HEK293 (cell line): ENCODE measurements around the gene GYPC.

Source experiments
- CTCF ChIA-PET: fragments of 350-600 bp; formaldehyde crosslinking; extraction: SDS; loops from one replicate; lab custom pipeline; 2021; ENCODE audit warnings: antibody characterized with exemption; lab: Yijun Ruan, JAX
- POLR2A ChIA-PET: fragments of 300-600 bp; formaldehyde crosslinking; extraction: SDS; loops from one replicate; lab custom pipeline; 2020; ENCODE audit warnings: antibody characterized with exemption, inconsistent platforms; lab: Yijun Ruan, JAX
- H3K27ac ChIP-seq: fragments of 200-500 bp; sonication (Bioruptor generic); 2 replicates; pipeline ENCODE4 v1.5.1; 2014; ENCODE audit warnings: low read depth, low read length, control low read depth, inconsistent platforms; ENCODE audit errors: extremely low read depth
- H3K36me3 ChIP-seq, 2 experiments: fragments of 200-500 bp in 1 of 2; sonication (Bioruptor generic) in 1 of 2; 1 replicate in 1 of 2; 2 replicates in 1 of 2; pipeline ENCODE4 v1.5.1; 2014 to 2017; ENCODE audit warnings: inconsistent platforms in 2 of 2, low read length in 2 of 2; ENCODE audit not compliant: control insufficient read depth in 2 of 2, insufficient read depth in 1 of 2
- H3K4me1 ChIP-seq: fragments of 200-500 bp; sonication (Bioruptor generic); 2 replicates; pipeline ENCODE4 v1.5.1; 2014; ENCODE audit warnings: mild to moderate bottlenecking, low read length, inconsistent platforms; ENCODE audit not compliant: control insufficient read depth, insufficient read depth
- H3K4me3 ChIP-seq: 2 replicates; pipeline ENCODE4 v1.5.1; 2011; ENCODE audit warnings: low read depth, mild to moderate bottlenecking, control low read depth, low read length, moderate library complexity
- H3K9me3 ChIP-seq: fragments of 200-500 bp; sonication (Bioruptor generic); 2 replicates; pipeline ENCODE4 v1.5.1; 2014; ENCODE audit warnings: low read depth, low read length, inconsistent platforms; ENCODE audit not compliant: control insufficient read depth, insufficient read depth
- GLI4 ChIP-seq: fragments of 450-650 bp; formaldehyde crosslinking; IDR thresholded peaks from 2 replicates; pipeline ENCODE4 v1.5.1; 2016; ENCODE audit warnings: missing biosample characterization, missing genetic modification characterization
- GLIS1 ChIP-seq: fragments of 450-650 bp; formaldehyde crosslinking; IDR thresholded peaks from 2 replicates; pipeline ENCODE4 v1.5.1; 2016; ENCODE audit warnings: missing biosample characterization, missing genetic modification characterization
- KLF9 ChIP-seq: fragments of 450-650 bp; formaldehyde crosslinking; IDR thresholded peaks from 2 replicates; pipeline ENCODE4 v1.5.1; 2016; ENCODE audit warnings: missing biosample characterization, missing genetic modification characterization, low read depth
- SP7 ChIP-seq: fragments of 450-650 bp; formaldehyde crosslinking; IDR thresholded peaks from 2 replicates; pipeline ENCODE4 v1.5.1; 2016; ENCODE audit warnings: missing biosample characterization, missing genetic modification characterization
- ZBTB7A ChIP-seq: fragments of 450-650 bp; formaldehyde crosslinking; IDR thresholded peaks from 2 replicates; pipeline ENCODE4 v1.5.1; 2016; ENCODE audit warnings: low read depth, missing biosample characterization, missing genetic modification characterization
- ZIC2 ChIP-seq: fragments of 450-650 bp; formaldehyde crosslinking; IDR thresholded peaks from 2 replicates; pipeline ENCODE4 v1.5.1; 2016; ENCODE audit warnings: missing biosample characterization, missing genetic modification characterization
- ZNF146 ChIP-seq: fragments of 450-650 bp; formaldehyde crosslinking; IDR thresholded peaks from 2 replicates; pipeline ENCODE4 v1.5.1; 2016; ENCODE audit warnings: missing biosample characterization, missing genetic modification characterization
- ZNF19 ChIP-seq: fragments of 450-650 bp; formaldehyde crosslinking; IDR thresholded peaks from 2 replicates; pipeline ENCODE4; 2016; ENCODE audit warnings: missing biosample characterization, missing genetic modification characterization, low read depth
- ZNF214 ChIP-seq: fragments of 450-650 bp; formaldehyde crosslinking; IDR thresholded peaks from 2 replicates; pipeline ENCODE4 v1.5.1; 2017; ENCODE audit warnings: missing biosample characterization, mild to moderate bottlenecking, missing genetic modification characterization, borderline replicate concordance
- ZNF23 ChIP-seq: fragments of 450-650 bp; formaldehyde crosslinking; IDR thresholded peaks from 2 replicates; pipeline ENCODE4 v1.5.1; 2016; ENCODE audit warnings: missing biosample characterization, missing genetic modification characterization, borderline replicate concordance
- ZNF274 ChIP-seq, 2 experiments: fragments of 200-500 bp in 1 of 2; fragments of 450-650 bp in 1 of 2; sonication (Bioruptor generic) in 1 of 2; formaldehyde crosslinking in 1 of 2; IDR thresholded peaks; 2 replicates each; pipeline versions ENCODE4 v1.5.1 to v1.6.1; 2014 to 2016; ENCODE audit warnings: borderline replicate concordance in 1 of 2, inconsistent platforms in 1 of 2, low read length in 1 of 2, missing biosample characterization in 1 of 2, missing genetic modification characterization in 1 of 2
- ZNF324 ChIP-seq: fragments of 450-650 bp; formaldehyde crosslinking; IDR thresholded peaks from 2 replicates; pipeline ENCODE4 v1.5.1; 2016; ENCODE audit warnings: missing biosample characterization, missing genetic modification characterization
- ZNF391 ChIP-seq: fragments of 450-650 bp; formaldehyde crosslinking; IDR thresholded peaks from 2 replicates; pipeline ENCODE4 v1.5.1; 2016; ENCODE audit warnings: low read depth, missing biosample characterization, missing genetic modification characterization, borderline replicate concordance
- ZNF426 ChIP-seq: fragments of 450-650 bp; formaldehyde crosslinking; IDR thresholded peaks from 2 replicates; pipeline ENCODE4 v1.5.1; 2017; ENCODE audit warnings: missing biosample characterization, missing genetic modification characterization, mild to moderate bottlenecking, inconsistent platforms, moderate library complexity
- ZNF433 ChIP-seq: fragments of 450-650 bp; formaldehyde crosslinking; IDR thresholded peaks from 2 replicates; pipeline ENCODE4 v1.5.1; 2016; ENCODE audit warnings: missing biosample characterization, missing genetic modification characterization, low read depth
- ZNF529 ChIP-seq: fragments of 450-650 bp; formaldehyde crosslinking; IDR thresholded peaks from 2 replicates; pipeline ENCODE4 v1.5.1; 2017; ENCODE audit warnings: missing genetic modification characterization, missing biosample characterization; ENCODE audit not compliant: insufficient replicate concordance
- ZNF596 ChIP-seq: fragments of 450-650 bp; IDR thresholded peaks from 2 replicates; pipeline ENCODE4 v1.5.0; 2018; ENCODE audit warnings: missing biosample characterization, mild to moderate bottlenecking, missing genetic modification characterization, moderate library complexity
- ZNF621 ChIP-seq: fragments of 450-650 bp; formaldehyde crosslinking; IDR thresholded peaks from 2 replicates; pipeline ENCODE4 v1.5.1; 2017; ENCODE audit warnings: missing biosample characterization, missing genetic modification characterization
- ZNF654 ChIP-seq: fragments of 450-650 bp; formaldehyde crosslinking; IDR thresholded peaks from 2 replicates; pipeline ENCODE4 v1.5.1; 2016; ENCODE audit warnings: low read depth, missing biosample characterization, missing genetic modification characterization
- ZNF747 ChIP-seq: fragments of 450-650 bp; formaldehyde crosslinking; IDR thresholded peaks from 2 replicates; pipeline ENCODE4 v1.5.1; 2016; ENCODE audit warnings: missing biosample characterization, missing genetic modification characterization
- ZNF776 ChIP-seq: fragments of 450-650 bp; formaldehyde crosslinking; IDR thresholded peaks from 2 replicates; pipeline ENCODE4 v1.5.0; 2017; ENCODE audit warnings: missing biosample characterization, missing genetic modification characterization, borderline replicate concordance
- ZSCAN16 ChIP-seq: fragments of 450-650 bp; formaldehyde crosslinking; IDR thresholded peaks from 2 replicates; pipeline ENCODE4 v1.5.1; 2016; ENCODE audit warnings: missing biosample characterization, missing genetic modification characterization
- TF ChIP-seq, protein P1 (sequence below): fragments of 450-650 bp; formaldehyde crosslinking; IDR thresholded peaks from 2 replicates; pipeline ENCODE4 v1.5.1; 2016; ENCODE audit warnings: missing biosample characterization, missing genetic modification characterization
- TF ChIP-seq, protein P2 (sequence below): fragments of 450-650 bp; formaldehyde crosslinking; IDR thresholded peaks from 2 replicates; pipeline ENCODE4; 2016; ENCODE audit warnings: missing biosample characterization, missing genetic modification characterization

The GYPC gene

DNA sequence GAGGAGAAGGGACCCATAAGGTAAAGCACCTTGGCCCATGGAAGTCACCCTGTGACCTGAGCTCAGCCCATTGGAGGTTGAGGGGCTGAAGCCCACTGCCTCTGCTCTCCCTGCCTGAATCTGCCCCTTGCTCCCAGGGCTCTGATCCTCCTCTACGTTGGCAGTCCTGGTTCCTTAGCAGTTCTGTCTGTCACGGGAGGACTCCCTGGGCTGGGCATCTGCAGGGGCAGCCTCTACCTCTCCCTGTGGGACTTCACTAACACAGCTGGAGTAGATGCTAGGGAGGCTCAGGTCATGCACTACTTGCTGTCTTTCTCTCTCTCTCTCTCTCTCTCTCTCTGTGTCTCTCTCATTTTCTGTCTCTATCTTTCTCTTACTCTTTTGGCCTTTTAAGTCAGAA is 8.7 kb downstream of the GYPC start:
- Histone ChIP-seq H3K4me3 (no peak overlapping the region), H3K9me3 (no peaks in the 10 kb centered on the region), H3K4me1 (no peaks in the 10 kb centered on the region), H3K27ac (no peak overlapping the region), H3K36me3 (no peaks in the 10 kb centered on the region)
- ChIA-PET POLR2A (no interaction called here), CTCF (no interaction called here)
- TF ChIP-seq GLIS1 (tag by site-specific recombination) (no peak), ZNF146 (no peak), KLF9 (tag by site-specific recombination) (no peak), ZNF274 (IDR thresholded peaks at IDR 0.05; ENCODE audit: low read length) (no peak), ZNF274 (tag by site-specific recombination; IDR thresholded peaks at IDR 0.05; ENCODE audit: borderline replicate concordance) (no peak), ZNF747 (tag by site-specific recombination) (no peak), ZIC2 (0 out of 2 replicates have a peak, but pooled peaks have one; percentile 9)

DNA sequence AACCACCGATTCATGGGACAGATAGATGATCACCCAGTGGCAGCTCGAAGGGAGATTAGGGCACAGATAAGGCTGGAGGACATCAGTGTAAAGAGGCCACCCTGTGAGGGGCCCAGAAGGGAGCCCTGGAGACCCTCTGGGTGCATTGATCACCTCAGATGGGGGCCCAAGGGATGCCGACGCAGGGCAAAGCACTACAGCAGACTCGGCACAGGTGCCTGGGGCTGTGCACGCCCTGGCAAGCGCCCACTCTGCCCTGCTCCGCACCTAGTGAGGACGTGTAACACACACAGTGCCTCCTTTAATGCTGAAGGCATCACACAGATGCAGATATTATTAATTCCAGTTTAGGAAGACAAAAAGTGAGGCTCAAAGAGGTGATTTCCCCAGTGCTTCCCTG is 9.5 kb downstream of the GYPC start:
- Histone ChIP-seq H3K36me3 (no peaks in the 10 kb centered on the region), H3K27ac (no peak overlapping the region), H3K4me1 (no peaks in the 10 kb centered on the region), H3K9me3 (no peaks in the 10 kb centered on the region), H3K4me3 (no peak overlapping the region)
- ChIA-PET CTCF (no interaction called here), POLR2A (no interaction called here)
- TF ChIP-seq ZNF19 (tag by site-specific recombination) (no peak), ZNF654 (tag by site-specific recombination) (no peak), SP7 (no peak), ZNF23 (tag by site-specific recombination) (no peak), ZNF621 (tag by site-specific recombination) (no peak), ZNF324 (no peak), ZNF529 (tag by site-specific recombination) (no peak), ZNF391 (tag by site-specific recombination) (no peak), ZNF214 (tag by site-specific recombination) (no peak), GLIS1 (tag by site-specific recombination) (no peak), GLI4 (tag by site-specific recombination) (no peak), ZNF776 (tag by site-specific recombination) (no peak), ZSCAN16 (no peak), ZNF433 (no peak), ZBTB7A (no peak), ZNF426 (tag by site-specific recombination) (no peak), ZNF596 (no peak)
- TF ChIP-seq, protein P1, sequence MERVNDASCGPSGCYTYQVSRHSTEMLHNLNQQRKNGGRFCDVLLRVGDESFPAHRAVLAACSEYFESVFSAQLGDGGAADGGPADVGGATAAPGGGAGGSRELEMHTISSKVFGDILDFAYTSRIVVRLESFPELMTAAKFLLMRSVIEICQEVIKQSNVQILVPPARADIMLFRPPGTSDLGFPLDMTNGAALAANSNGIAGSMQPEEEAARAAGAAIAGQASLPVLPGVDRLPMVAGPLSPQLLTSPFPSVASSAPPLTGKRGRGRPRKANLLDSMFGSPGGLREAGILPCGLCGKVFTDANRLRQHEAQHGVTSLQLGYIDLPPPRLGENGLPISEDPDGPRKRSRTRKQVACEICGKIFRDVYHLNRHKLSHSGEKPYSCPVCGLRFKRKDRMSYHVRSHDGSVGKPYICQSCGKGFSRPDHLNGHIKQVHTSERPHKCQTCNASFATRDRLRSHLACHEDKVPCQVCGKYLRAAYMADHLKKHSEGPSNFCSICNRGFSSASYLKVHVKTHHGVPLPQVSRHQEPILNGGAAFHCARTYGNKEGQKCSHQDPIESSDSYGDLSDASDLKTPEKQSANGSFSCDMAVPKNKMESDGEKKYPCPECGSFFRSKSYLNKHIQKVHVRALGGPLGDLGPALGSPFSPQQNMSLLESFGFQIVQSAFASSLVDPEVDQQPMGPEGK (tag by site-specific recombination) = no peak
- TF ChIP-seq, protein P2, sequence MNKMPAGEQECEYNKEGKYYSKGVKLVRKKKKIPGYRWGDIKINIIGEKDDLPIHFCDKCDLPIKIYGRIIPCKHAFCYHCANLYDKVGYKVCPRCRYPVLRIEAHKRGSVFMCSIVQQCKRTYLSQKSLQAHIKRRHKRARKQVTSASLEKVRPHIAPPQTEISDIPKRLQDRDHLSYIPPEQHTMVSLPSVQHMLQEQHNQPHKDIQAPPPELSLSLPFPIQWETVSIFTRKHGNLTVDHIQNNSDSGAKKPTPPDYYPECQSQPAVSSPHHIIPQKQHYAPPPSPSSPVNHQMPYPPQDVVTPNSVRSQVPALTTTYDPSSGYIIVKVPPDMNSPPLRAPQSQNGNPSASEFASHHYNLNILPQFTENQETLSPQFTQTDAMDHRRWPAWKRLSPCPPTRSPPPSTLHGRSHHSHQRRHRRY (tag by site-specific recombination) = no peak
